Liver (tissue), 9 donors: ENCODE data around the gene MCCD1. TPM values are rescaled to one million over a fixed set of nuclear protein-coding genes. Genes with fewer than 3 reads are reported as not detected.
A peak's percentile ranks its signal among the peaks of the same experiment; 100 is the strongest.

ENCODE experiments used
- DNase-seq: peaks from one replicate; pipeline ENCODE4 v3.0.0-alpha.2; 2017; ENCODE audit warnings: low spot score
- H3K27ac ChIP-seq, 2 donors: one replicate each; pipeline ENCODE4 v1.7.0; 2013; ENCODE audit warnings: inconsistent platforms in 2 of 2, low read length in 2 of 2, control low read depth in 1 of 2, low read depth in 1 of 2, mild to moderate bottlenecking in 1 of 2
- H3K27me3 ChIP-seq, 4 donors: one replicate each; pipeline versions ENCODE4 v1.6.1 to v1.7.0; 2013; ENCODE audit warnings: low read length in 3 of 4, inconsistent platforms in 1 of 4, mild to moderate bottlenecking in 1 of 4, moderate library complexity in 1 of 4; ENCODE audit not compliant: control insufficient read depth in 4 of 4, insufficient read depth in 4 of 4
- H3K36me3 ChIP-seq, 4 donors: one replicate each; pipeline versions ENCODE4 v1.6.1 to v1.7.0; 2013; ENCODE audit warnings: low read length in 3 of 4, mild to moderate bottlenecking in 3 of 4, low read depth in 1 of 4, moderate library complexity in 1 of 4; ENCODE audit not compliant: control insufficient read depth in 4 of 4, insufficient read depth in 3 of 4
- H3K4me1 ChIP-seq, 4 donors: one replicate each; pipeline versions ENCODE4 v1.6.1 to v1.7.0; 2013; ENCODE audit warnings: low read length in 3 of 4, mild to moderate bottlenecking in 3 of 4, moderate library complexity in 1 of 4; ENCODE audit not compliant: control insufficient read depth in 4 of 4, insufficient read depth in 4 of 4
- H3K4me3 ChIP-seq, 3 donors: one replicate each; pipeline versions ENCODE4 v1.6.1 to v1.7.0; 2013; ENCODE audit warnings: low read length in 3 of 3, control low read depth in 1 of 3, low read depth in 1 of 3, mild to moderate bottlenecking in 1 of 3
- H3K9ac ChIP-seq, 2 donors: one replicate each; pipeline ENCODE4 v1.7.0; 2013; ENCODE audit warnings: low read length in 2 of 2, mild to moderate bottlenecking in 2 of 2, moderate library complexity in 2 of 2, control low read depth in 1 of 2, low read depth in 1 of 2
- H3K9me3 ChIP-seq, 4 donors: one replicate each; pipeline versions ENCODE4 v1.6.1 to v1.7.0; 2013; ENCODE audit warnings: low read length in 3 of 4; ENCODE audit not compliant: control insufficient read depth in 4 of 4
- CTCF ChIP-seq: fragments of 150-350 bp; IDR thresholded peaks from 2 replicates; pipeline ENCODE4 v1.5.1; 2017; ENCODE audit warnings: improper control_type of control experiment, low read depth, low read length; ENCODE audit not compliant: missing input control
- EGR1 ChIP-seq, 2 donors: IDR thresholded peaks; 2 replicates each; pipeline ENCODE4 v1.6.1; 2016 to 2018; ENCODE audit warnings: antibody characterized with exemption in 2 of 2, low read depth in 2 of 2
- FOXA1 ChIP-seq: IDR thresholded peaks from 2 replicates; pipeline ENCODE4 v1.6.1; 2016; ENCODE audit warnings: antibody characterized with exemption
- FOXA2 ChIP-seq: IDR thresholded peaks from 2 replicates; pipeline ENCODE4 v1.6.1; 2016; ENCODE audit warnings: antibody characterized with exemption
- GABPA ChIP-seq, 2 donors: IDR thresholded peaks in 1 of 2; conservative IDR thresholded peaks in 1 of 2; 2 replicates each; pipeline ENCODE4 v1.6.1; 2016; ENCODE audit warnings: antibody characterized with exemption in 2 of 2, mild to moderate bottlenecking in 1 of 2, moderate library complexity in 1 of 2
- HNF4G ChIP-seq: IDR thresholded peaks from 2 replicates; pipeline ENCODE4 v1.6.1; 2016; ENCODE audit warnings: antibody characterized with exemption
- JUND ChIP-seq, 2 donors: IDR thresholded peaks; 2 replicates each; pipeline ENCODE4 v1.6.1; 2016; ENCODE audit warnings: antibody characterized with exemption in 2 of 2
- MAX ChIP-seq: IDR thresholded peaks from 2 replicates; pipeline ENCODE4 v1.6.1; 2016; ENCODE audit warnings: antibody characterized with exemption
- NR2F2 ChIP-seq: IDR thresholded peaks from 2 replicates; pipeline ENCODE4 v1.6.1; 2016; ENCODE audit warnings: antibody characterized with exemption
- RAD21 ChIP-seq, 2 donors: IDR thresholded peaks; 2 replicates each; pipeline ENCODE4 v1.6.1; 2016; ENCODE audit warnings: antibody characterized with exemption in 2 of 2, mild to moderate bottlenecking in 2 of 2
- REST ChIP-seq: IDR thresholded peaks from 2 replicates; pipeline ENCODE4 v1.6.1; 2016; ENCODE audit warnings: antibody characterized with exemption, mild to moderate bottlenecking
- RXRA ChIP-seq, 2 donors: IDR thresholded peaks; 2 replicates each; pipeline ENCODE4 v1.6.1; 2017 to 2018; ENCODE audit warnings: antibody characterized with exemption in 2 of 2, mild to moderate bottlenecking in 1 of 2
- YY1 ChIP-seq: IDR thresholded peaks from 2 replicates; pipeline ENCODE4 v1.6.1; 2016; ENCODE audit warnings: antibody characterized with exemption, mild to moderate bottlenecking
- ZBTB33 ChIP-seq: IDR thresholded peaks from 2 replicates; pipeline ENCODE4 v1.6.1; 2016; ENCODE audit warnings: antibody characterized with exemption
- WGBS: extraction: QIAGEN DNeasy Blood & Tissue Kit; methylation state at CpG from one replicate; pipeline ENCODE4 v1.1.7; 2013; 5-methylcytosine and 5-hydroxymethylcytosine counted together
- polyA plus RNA-seq, 2 donors: library from polyadenylated mRNA; stranded (reverse) in 1 of 2; unstranded in 1 of 2; fragments of 200-250 nt in 1 of 2; fragments of >200 nt in 1 of 2; fragmentation: Nextera tagmentation in 1 of 2; extraction: Ambion mirVana in 1 of 2; gene quantifications; one replicate each; pipeline versions ENCODE4 v1.2.1 to v1.2.3, GENCODE V29; 2013 to 2015
- total RNA-seq, 2 donors: library from RNA; depleted of rRNA; stranded (reverse); fragments of >200 nt; gene quantifications; one replicate each; pipeline ENCODE4 v1.2.3, GENCODE V29; 2014
- TF ChIP-seq, protein P1 (sequence below): IDR thresholded peaks from 2 replicates; pipeline ENCODE4 v1.6.1; 2016; ENCODE audit warnings: antibody characterized with exemption
- donor health status: healthy.
- donor health status: healthy.
- donor health status: healthy.
- donor health status: healthy.
- donor health status: healthy.

MCCD1 gene
- total and polyA plus RNA-seq, 4 donors: 0.56 TPM; not detected in 3

DNA sequence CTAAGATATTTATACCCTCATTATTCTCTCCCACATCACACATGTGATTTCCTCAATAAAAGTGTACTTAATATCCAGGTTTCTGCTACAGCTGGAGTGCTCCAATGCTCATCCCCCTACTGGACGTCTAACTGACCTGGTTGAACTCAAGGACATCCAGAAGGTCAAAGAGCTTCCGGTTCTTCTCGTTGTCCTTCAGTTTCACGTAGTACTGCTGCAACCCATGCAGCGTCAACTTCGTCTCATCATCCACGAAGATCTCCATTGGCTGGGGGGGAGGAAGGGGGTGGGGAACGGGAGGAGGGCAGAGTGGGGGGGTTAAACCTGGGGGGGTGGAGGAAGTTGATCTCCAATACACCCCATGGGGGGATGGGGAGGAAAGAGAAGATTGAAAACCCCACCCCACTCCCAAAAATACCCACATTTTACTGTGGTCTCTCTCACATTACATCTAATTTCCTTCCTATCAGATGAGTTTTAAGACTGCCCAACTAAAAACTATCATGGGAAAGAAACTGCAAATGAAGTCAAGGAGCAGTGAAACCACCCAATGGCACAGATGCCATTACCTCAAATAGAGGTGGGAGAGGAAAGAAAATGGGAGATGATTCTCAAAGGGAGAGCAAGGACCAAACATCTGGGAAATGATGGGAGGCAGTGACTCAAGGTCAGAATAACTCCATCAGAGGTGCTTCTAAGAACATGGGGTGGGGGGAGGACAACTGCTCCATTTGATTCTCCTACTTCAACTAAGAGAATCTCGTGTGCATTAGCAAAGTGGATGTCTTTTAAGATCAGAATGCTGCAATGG, 4.1 kb downstream of the MCCD1 start:
- H3K27ac ChIP-seq: no peak overlapping the region
- DNase-seq: no peak
- WGBS: 61% methylated on average over 9 of the region's 9 CpGs
- TF ChIP-seq RXRA (IDR thresholded peaks at IDR 0.05) (peak; percentile 50 to 52), NR2F2 (peak; percentile 33), HNF4G (no peak)
- no peaks in the 10 kb centered on the region for H3K9me3 ChIP-seq
- no peak overlapping the region for H3K9ac ChIP-seq
- peaks cover 0 to 4% (median 2%) of the 10 kb centered on the region in 4 donors for H3K4me1 ChIP-seq
- H3K36me3 ChIP-seq: peaks cover 26 to 70% (median 61%) of the 10 kb centered on the region in 4 donors
- no peak overlapping the region for H3K4me3 ChIP-seq
- no peaks in the 10 kb centered on the region for H3K27me3 ChIP-seq

GRCh38 chr6:31533455-31533841, 4.7 kb downstream of the MCCD1 start:
- Histone ChIP-seq H3K27me3 (no peaks in the 10 kb centered on the region), H3K27ac (no peak overlapping the region), H3K9ac (no peak overlapping the region), H3K36me3 (peaks cover 26 to 76% (median 63%) of the 10 kb centered on the region in 4 donors), H3K4me3 (no peak overlapping the region), H3K4me1 (peaks cover 0 to 4% (median 2%) of the 10 kb centered on the region in 4 donors), H3K9me3 (no peaks in the 10 kb centered on the region)
- TF ChIP-seq FOXA2: no peak
- TF ChIP-seq YY1: no peak
- TF ChIP-seq ZBTB33: no peak
- TF ChIP-seq REST: no peak
- no peak for TF ChIP-seq EGR1 (IDR thresholded peaks at IDR 0.05; ENCODE audit: low read depth in 2 of 2)
- TF ChIP-seq JUND (IDR thresholded peaks at IDR 0.05): no peak
- TF ChIP-seq GABPA (IDR thresholded peaks at IDR 0.05 in 1 of 2, conservative IDR thresholded peaks at IDR 0.05 in 1 of 2): no peak
- TF ChIP-seq FOXA1: no peak
- TF ChIP-seq MAX: no peak
- TF ChIP-seq RAD21 (IDR thresholded peaks at IDR 0.05): no peak
- TF ChIP-seq, protein P1, sequence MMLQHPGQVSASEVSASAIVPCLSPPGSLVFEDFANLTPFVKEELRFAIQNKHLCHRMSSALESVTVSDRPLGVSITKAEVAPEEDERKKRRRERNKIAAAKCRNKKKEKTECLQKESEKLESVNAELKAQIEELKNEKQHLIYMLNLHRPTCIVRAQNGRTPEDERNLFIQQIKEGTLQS: no peak
- no peak for TF ChIP-seq HNF4G
- no peak for TF ChIP-seq NR2F2
- no peak for TF ChIP-seq CTCF
- no peak for TF ChIP-seq RXRA (IDR thresholded peaks at IDR 0.05)
- no peak for DNase-seq
- 93% methylated on average over 1 of the region's 1 CpG for WGBS
